Measurements from ENCODE around the gene E2F1.

- TF ChIP-seq CTCF (IDR thresholded peaks at IDR 0.05) (no peak), EP300 (IDR thresholded peaks at IDR 0.05) (no peak)
These were observed 13.6 kb downstream of the E2F1 start for GRCh38 chr20:33672426-33673113.

All from esophagus muscularis mucosa (tissue), 3 donors.